AG04450 (cell line): ENCODE measurements around the gene TMOD3. TPM values are rescaled to one million over a fixed set of nuclear protein-coding genes. Genes with fewer than 3 reads are reported as not detected.

Source experiments
- CTCF ChIA-PET: fragments of 300-600, 350-600 bp; formaldehyde crosslinking; extraction: SDS; loops from one replicate; lab custom pipeline; 2022; ENCODE audit warnings: antibody characterized with exemption, inconsistent platforms; lab: Charles Lee
- POLR2A ChIA-PET: fragments of 350-600 bp; formaldehyde crosslinking; extraction: SDS; loops from one replicate; lab custom pipeline; 2021; ENCODE audit warnings: antibody characterized with exemption, inconsistent platforms; lab: Yijun Ruan, JAX
- DNase-seq: peaks from one replicate; pipeline ENCODE4 v3.0.0-alpha.2; 2011; ENCODE audit warnings: low read depth, low spot score
- H3K27ac ChIP-seq: one replicate; pipeline ENCODE4 v1.5.1; 2012; ENCODE audit warnings: low read depth, low read length, control low read depth
- H3K27me3 ChIP-seq: one replicate; pipeline ENCODE4 v1.6.0; 2012; ENCODE audit warnings: low read length; ENCODE audit not compliant: control insufficient read depth, insufficient read depth
- H3K4me3 ChIP-seq: 2 replicates; pipeline ENCODE4 v1.5.1; 2011; ENCODE audit warnings: mild to moderate bottlenecking, low read depth, low read length, control low read depth
- H3K9me3 ChIP-seq: 2 replicates; pipeline ENCODE4 v1.5.1; 2012; ENCODE audit warnings: low read length; ENCODE audit not compliant: control insufficient read depth, insufficient read depth
- CTCF ChIP-seq: IDR thresholded peaks from 2 replicates; pipeline ENCODE4 v1.5.1; 2011; ENCODE audit warnings: low read depth, low read length, control low read depth, inconsistent platforms
- polyA plus RNA-seq: library from polyadenylated mRNA; depleted of rRNA; stranded (reverse); fragments of >200 nt; gene quantifications from 2 replicates; pipeline ENCODE4 v1.2.3, GENCODE V29; 2011

TMOD3 gene
- polyA plus RNA-seq, 1 experiment: 29.8 TPM

- no peak for TF ChIP-seq CTCF
Measured at GRCh38 chr15:51842852-51843737, 13.6 kb downstream of the TMOD3 start.

GRCh38 chr15:51844747-51845426, 15.4 kb downstream of the TMOD3 start:
- ChIA-PET POLR2A (no interaction called here), CTCF (interaction anchor here (1.0 to 1.5 kb wide), 3 partner anchors 10 to 44 kb away, joined by 3 to 5 read pairs (median 5); no protein-coding TSS in a partner anchor)
- no peaks in the 10 kb centered on the region for H3K9me3 ChIP-seq
- H3K4me3 ChIP-seq: no peak overlapping the region
- no peaks in the 10 kb centered on the region for H3K27me3 ChIP-seq
- TF ChIP-seq CTCF: no peak
- no peak for DNase-seq
- H3K27ac ChIP-seq: no peak overlapping the region

More at GRCh38 chr15:51842852-51843737, 13.6 kb downstream of the TMOD3 start:
- Histone ChIP-seq H3K27me3 (no peaks in the 10 kb centered on the region), H3K4me3 (no peak overlapping the region), H3K9me3 (no peaks in the 10 kb centered on the region), H3K27ac (no peak overlapping the region)
- no peak for DNase-seq
- ChIA-PET POLR2A (interaction anchor here (0.6 to 0.7 kb wide), 2 partner anchors 25 to 756 kb away, joined by 3 read pairs; no protein-coding TSS in a partner anchor), CTCF (interaction anchor here (0.7 to 1.3 kb wide), 5 partner anchors 18 to 460 kb away, joined by 3 to 8 read pairs (median 3); no protein-coding TSS in a partner anchor)

GRCh38 chr15:51846066-51846462, 16.6 kb downstream of the TMOD3 start:
- H3K4me3 ChIP-seq: no peak overlapping the region
- CTCF ChIA-PET: interaction anchor here (1.5 kb wide), 1 partner anchor 37 kb away, joined by 5 read pairs; no protein-coding TSS in a partner anchor

GRCh38 chr15:51846463-51847230, 17.2 kb downstream of the TMOD3 start:
- H3K27me3 ChIP-seq: no peaks in the 10 kb centered on the region
- H3K4me3 ChIP-seq: no peak overlapping the region
- ChIA-PET CTCF (no interaction called here), POLR2A (no interaction called here)
- TF ChIP-seq CTCF: no peak
- no peaks in the 10 kb centered on the region for H3K9me3 ChIP-seq
- H3K27ac ChIP-seq: no peak overlapping the region
- DNase-seq: no peak

More at GRCh38 chr15:51846066-51846462, 16.6 kb downstream of the TMOD3 start:
- POLR2A ChIA-PET: no interaction called here
- H3K9me3 ChIP-seq: no peaks in the 10 kb centered on the region
- H3K27me3 ChIP-seq: no peaks in the 10 kb centered on the region
- DNase-seq: no peak
- no peak for TF ChIP-seq CTCF
- H3K27ac ChIP-seq: peak overlapping the region; percentile 72
